ENCODE measurements around the gene ZNF780B.

ZNF780B gene

DNA sequence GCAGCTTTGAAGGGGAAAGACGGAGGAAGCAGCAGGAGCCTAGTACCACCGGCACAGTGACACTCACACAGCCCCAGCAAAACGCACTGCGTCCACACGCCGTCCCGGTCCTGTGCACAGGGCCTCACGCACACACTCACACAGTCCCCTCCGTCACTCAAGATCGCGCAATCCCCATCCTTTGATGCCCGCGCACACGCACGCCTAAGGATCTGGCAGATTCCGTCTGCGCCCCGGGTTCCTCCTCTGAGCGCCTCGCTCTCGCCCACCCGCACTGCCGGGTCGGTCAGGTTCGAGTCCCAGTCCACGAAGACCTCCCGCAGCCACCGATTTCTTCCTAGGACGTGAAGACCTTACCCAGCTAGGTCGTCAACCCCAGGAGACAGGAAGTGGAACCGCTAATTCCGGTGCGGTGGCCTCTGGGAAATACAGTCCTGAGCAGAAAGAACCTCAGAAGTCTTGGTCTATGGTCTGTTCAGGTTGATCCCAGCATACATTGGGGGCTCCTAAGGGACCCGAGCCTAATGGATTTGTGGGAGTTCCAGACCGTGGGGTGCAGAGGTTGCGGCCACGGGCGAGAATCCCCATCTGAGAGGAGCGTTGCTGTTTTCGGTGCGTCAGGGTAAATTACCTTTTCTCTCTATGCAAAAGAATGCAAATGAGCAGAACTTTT lies at the start of gene ZNF780B:
ZNF780B (minus strand) TSS at position 400 of the 673 bp plus-strand sequence. CDS start 5,899 bp downstream, outside the sequence.
- TF ChIP-seq, protein P1, sequence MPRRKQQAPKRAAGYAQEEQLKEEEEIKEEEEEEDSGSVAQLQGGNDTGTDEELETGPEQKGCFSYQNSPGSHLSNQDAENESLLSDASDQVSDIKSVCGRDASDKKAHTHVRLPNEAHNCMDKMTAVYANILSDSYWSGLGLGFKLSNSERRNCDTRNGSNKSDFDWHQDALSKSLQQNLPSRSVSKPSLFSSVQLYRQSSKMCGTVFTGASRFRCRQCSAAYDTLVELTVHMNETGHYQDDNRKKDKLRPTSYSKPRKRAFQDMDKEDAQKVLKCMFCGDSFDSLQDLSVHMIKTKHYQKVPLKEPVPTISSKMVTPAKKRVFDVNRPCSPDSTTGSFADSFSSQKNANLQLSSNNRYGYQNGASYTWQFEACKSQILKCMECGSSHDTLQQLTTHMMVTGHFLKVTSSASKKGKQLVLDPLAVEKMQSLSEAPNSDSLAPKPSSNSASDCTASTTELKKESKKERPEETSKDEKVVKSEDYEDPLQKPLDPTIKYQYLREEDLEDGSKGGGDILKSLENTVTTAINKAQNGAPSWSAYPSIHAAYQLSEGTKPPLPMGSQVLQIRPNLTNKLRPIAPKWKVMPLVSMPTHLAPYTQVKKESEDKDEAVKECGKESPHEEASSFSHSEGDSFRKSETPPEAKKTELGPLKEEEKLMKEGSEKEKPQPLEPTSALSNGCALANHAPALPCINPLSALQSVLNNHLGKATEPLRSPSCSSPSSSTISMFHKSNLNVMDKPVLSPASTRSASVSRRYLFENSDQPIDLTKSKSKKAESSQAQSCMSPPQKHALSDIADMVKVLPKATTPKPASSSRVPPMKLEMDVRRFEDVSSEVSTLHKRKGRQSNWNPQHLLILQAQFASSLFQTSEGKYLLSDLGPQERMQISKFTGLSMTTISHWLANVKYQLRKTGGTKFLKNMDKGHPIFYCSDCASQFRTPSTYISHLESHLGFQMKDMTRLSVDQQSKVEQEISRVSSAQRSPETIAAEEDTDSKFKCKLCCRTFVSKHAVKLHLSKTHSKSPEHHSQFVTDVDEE (CRISPR knock-in tag; IDR thresholded peaks at IDR 0.05) = peak; percentile 25; the same call in 1 of the 2 replicates
- TF ChIP-seq ZC3H10 (CRISPR knock-in tag; IDR thresholded peaks at IDR 0.05) (no peak), CSDC2 (CRISPR knock-in tag; IDR thresholded peaks at IDR 0.05) (0 out of 2 replicates have a peak, but pooled peaks have one; percentile 51)
- peak; percentile 98 for ATAC-seq

GRCh38 chr19:40104754-40105153 lies 48.7 kb upstream of the ZNF780B start:
- TF ChIP-seq GLIS3 (CRISPR knock-in tag; IDR thresholded peaks at IDR 0.05) (no peak), SNAI2 (CRISPR knock-in tag; IDR thresholded peaks at IDR 0.05) (no peak), TCF4 (CRISPR knock-in tag; IDR thresholded peaks at IDR 0.05; ENCODE audit: borderline replicate concordance) (no peak), ZC3H10 (CRISPR knock-in tag; IDR thresholded peaks at IDR 0.05) (no peak), CSDC2 (CRISPR knock-in tag; IDR thresholded peaks at IDR 0.05) (no peak), ZNF8 (CRISPR knock-in tag; IDR thresholded peaks at IDR 0.05) (no peak), ESRRG (CRISPR knock-in tag; IDR thresholded peaks at IDR 0.05) (no peak), OSR1 (CRISPR knock-in tag; IDR thresholded peaks at IDR 0.05) (no peak), ISL1 (CRISPR knock-in tag; IDR thresholded peaks at IDR 0.05) (no peak), ARNTL (CRISPR knock-in tag; IDR thresholded peaks at IDR 0.05; ENCODE audit: borderline replicate concordance, low read depth) (no peak), ZFP3 (CRISPR knock-in tag; IDR thresholded peaks at IDR 0.05) (no peak), RARB (CRISPR knock-in tag; IDR thresholded peaks at IDR 0.05) (no peak), ZNF70 (CRISPR knock-in tag; IDR thresholded peaks at IDR 0.05) (no peak), BACH2 (CRISPR knock-in tag; IDR thresholded peaks at IDR 0.05; ENCODE audit: borderline replicate concordance) (no peak), ZNF565 (CRISPR knock-in tag; conservative IDR thresholded peaks at IDR 0.05; ENCODE audit: low read depth) (no peak)
- TF ChIP-seq, protein P2, sequence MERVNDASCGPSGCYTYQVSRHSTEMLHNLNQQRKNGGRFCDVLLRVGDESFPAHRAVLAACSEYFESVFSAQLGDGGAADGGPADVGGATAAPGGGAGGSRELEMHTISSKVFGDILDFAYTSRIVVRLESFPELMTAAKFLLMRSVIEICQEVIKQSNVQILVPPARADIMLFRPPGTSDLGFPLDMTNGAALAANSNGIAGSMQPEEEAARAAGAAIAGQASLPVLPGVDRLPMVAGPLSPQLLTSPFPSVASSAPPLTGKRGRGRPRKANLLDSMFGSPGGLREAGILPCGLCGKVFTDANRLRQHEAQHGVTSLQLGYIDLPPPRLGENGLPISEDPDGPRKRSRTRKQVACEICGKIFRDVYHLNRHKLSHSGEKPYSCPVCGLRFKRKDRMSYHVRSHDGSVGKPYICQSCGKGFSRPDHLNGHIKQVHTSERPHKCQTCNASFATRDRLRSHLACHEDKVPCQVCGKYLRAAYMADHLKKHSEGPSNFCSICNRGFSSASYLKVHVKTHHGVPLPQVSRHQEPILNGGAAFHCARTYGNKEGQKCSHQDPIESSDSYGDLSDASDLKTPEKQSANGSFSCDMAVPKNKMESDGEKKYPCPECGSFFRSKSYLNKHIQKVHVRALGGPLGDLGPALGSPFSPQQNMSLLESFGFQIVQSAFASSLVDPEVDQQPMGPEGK (CRISPR knock-in tag; IDR thresholded peaks at IDR 0.05; ENCODE audit: borderline replicate concordance) = no peak
- TF ChIP-seq, protein P3, sequence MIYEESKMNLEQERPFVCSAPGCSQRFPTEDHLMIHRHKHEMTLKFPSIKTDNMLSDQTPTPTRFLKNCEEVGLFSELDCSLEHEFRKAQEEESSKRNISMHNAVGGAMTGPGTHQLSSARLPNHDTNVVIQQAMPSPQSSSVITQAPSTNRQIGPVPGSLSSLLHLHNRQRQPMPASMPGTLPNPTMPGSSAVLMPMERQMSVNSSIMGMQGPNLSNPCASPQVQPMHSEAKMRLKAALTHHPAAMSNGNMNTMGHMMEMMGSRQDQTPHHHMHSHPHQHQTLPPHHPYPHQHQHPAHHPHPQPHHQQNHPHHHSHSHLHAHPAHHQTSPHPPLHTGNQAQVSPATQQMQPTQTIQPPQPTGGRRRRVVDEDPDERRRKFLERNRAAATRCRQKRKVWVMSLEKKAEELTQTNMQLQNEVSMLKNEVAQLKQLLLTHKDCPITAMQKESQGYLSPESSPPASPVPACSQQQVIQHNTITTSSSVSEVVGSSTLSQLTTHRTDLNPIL (CRISPR knock-in tag; IDR thresholded peaks at IDR 0.05; ENCODE audit: low read depth) = no peak
- TF ChIP-seq, protein P1 (CRISPR knock-in tag; IDR thresholded peaks at IDR 0.05) = no peak
- TF ChIP-seq, protein P4, sequence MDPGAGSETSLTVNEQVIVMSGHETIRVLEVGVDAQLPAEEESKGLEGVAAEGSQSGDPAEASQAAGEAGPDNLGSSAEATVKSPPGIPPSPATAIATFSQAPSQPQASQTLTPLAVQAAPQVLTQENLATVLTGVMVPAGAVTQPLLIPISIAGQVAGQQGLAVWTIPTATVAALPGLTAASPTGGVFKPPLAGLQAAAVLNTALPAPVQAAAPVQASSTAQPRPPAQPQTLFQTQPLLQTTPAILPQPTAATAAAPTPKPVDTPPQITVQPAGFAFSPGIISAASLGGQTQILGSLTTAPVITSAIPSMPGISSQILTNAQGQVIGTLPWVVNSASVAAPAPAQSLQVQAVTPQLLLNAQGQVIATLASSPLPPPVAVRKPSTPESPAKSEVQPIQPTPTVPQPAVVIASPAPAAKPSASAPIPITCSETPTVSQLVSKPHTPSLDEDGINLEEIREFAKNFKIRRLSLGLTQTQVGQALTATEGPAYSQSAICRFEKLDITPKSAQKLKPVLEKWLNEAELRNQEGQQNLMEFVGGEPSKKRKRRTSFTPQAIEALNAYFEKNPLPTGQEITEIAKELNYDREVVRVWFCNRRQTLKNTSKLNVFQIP (CRISPR knock-in tag; IDR thresholded peaks at IDR 0.05; ENCODE audit: borderline replicate concordance, low read depth) = no peak
- no peak for ATAC-seq

GRCh38 chr19:40103600-40103999 lies 47.6 kb upstream of the ZNF780B start:
- TF ChIP-seq BACH2 (CRISPR knock-in tag; IDR thresholded peaks at IDR 0.05; ENCODE audit: borderline replicate concordance) = no peak
- TF ChIP-seq ISL1 (CRISPR knock-in tag; IDR thresholded peaks at IDR 0.05) = no peak
- TF ChIP-seq SNAI2 (CRISPR knock-in tag; IDR thresholded peaks at IDR 0.05) = no peak
- ATAC-seq = no peak
